Endothelial cell of umbilical vein (primary cell): Measurements from ENCODE around the gene DHRS1. TPM values are rescaled to one million over a fixed set of nuclear protein-coding genes. Genes with fewer than 3 reads are reported as not detected.

Experiments
- BruUV-seq: library from RNA; stranded (reverse); fragments of 400-500 nt; replicated peaks from 2 replicates; lab custom pipeline; 2021; lab: Mats Ljungman, UMichigan
- CTCF ChIA-PET: fragments of 300-600, 350-600 bp; sonication (Branson Sonifier 250); formaldehyde crosslinking; loops from one replicate; lab custom pipeline; 2021; ENCODE audit warnings: antibody characterized with exemption, inconsistent platforms; lab: Charles Lee
- POLR2A ChIA-PET: fragments of 300-600, 350-600 bp; sonication (Branson Sonifier 250); formaldehyde crosslinking; loops from one replicate; lab custom pipeline; 2021; ENCODE audit warnings: antibody characterized with exemption, inconsistent platforms; lab: Charles Lee
- DNase-seq: peaks from one replicate; pipeline ENCODE4 v3.0.0-alpha.2; 2011; ENCODE audit warnings: low read depth, low spot score
- FAIRE-seq: peaks from 2 replicates; lab custom pipeline; 2011; peaks lifted over from hg19 to GRCh38; lab: Jason Lieb, UNC
- H2AFZ ChIP-seq: 2 replicates; pipeline ENCODE4 v1.6.0; 2012; ENCODE audit warnings: low read depth, low read length, control low read depth, inconsistent platforms
- H3K27ac ChIP-seq: 2 replicates; pipeline ENCODE4 v1.5.1; 2011; ENCODE audit warnings: low read depth, mild to moderate bottlenecking, control low read depth, low read length, moderate library complexity; ENCODE audit not compliant: insufficient read depth
- H3K27me3 ChIP-seq, 2 experiments: 2 replicates each; pipeline versions ENCODE4 v1.6.0 to v1.6.1; 2011; ENCODE audit warnings: low read length in 2 of 2, mixed read lengths in 1 of 2; ENCODE audit not compliant: control insufficient read depth in 2 of 2, insufficient read depth in 2 of 2
- H3K36me3 ChIP-seq, 2 experiments: 2 replicates in 1 of 2; 3 replicates in 1 of 2; pipeline ENCODE4 v1.5.1; 2011; ENCODE audit warnings: low read length in 2 of 2, mild to moderate bottlenecking in 1 of 2, moderate library complexity in 1 of 2; ENCODE audit not compliant: control insufficient read depth in 2 of 2, insufficient read depth in 2 of 2; ENCODE audit errors: extremely low read depth in 1 of 2
- H3K4me1 ChIP-seq: 3 replicates; pipeline ENCODE4 v1.5.1; 2011; ENCODE audit warnings: mild to moderate bottlenecking, low read length; ENCODE audit not compliant: control insufficient read depth, insufficient read depth; ENCODE audit errors: extremely low read depth
- H3K4me2 ChIP-seq: 2 replicates; pipeline ENCODE4 v1.6.1; 2011; ENCODE audit warnings: low read length, control low read depth, mixed read lengths; ENCODE audit not compliant: insufficient read depth
- H3K4me3 ChIP-seq, 3 experiments: fragments of 200-600 bp in 1 of 3; sonication (generic), shearing (Covaris generic) in 1 of 3; replicated peaks in 1 of 3; 2 replicates each; pipeline ENCODE4 v1.5.1; 2011 to 2016; ENCODE audit warnings: control low read depth in 3 of 3, low read length in 3 of 3, mild to moderate bottlenecking in 2 of 3, inconsistent platforms in 1 of 3, low read depth in 1 of 3, moderate library complexity in 1 of 3; ENCODE audit not compliant: insufficient read depth in 1 of 3
- H3K79me2 ChIP-seq: 2 replicates; pipeline ENCODE4 v1.6.0; 2012; ENCODE audit warnings: low read length, inconsistent platforms; ENCODE audit not compliant: control insufficient read depth, insufficient read depth
- H3K9ac ChIP-seq: replicated peaks from 2 replicates; pipeline ENCODE3; 2011; ENCODE audit warnings: low read length, control low read depth; ENCODE audit not compliant: insufficient read depth; ENCODE audit errors: extremely low read depth
- H3K9me1 ChIP-seq: replicated peaks from 3 replicates; pipeline ENCODE4 v1.6.0; 2011; ENCODE audit warnings: mild to moderate bottlenecking, low read length; ENCODE audit not compliant: control insufficient read depth, insufficient read depth; ENCODE audit errors: extremely low read depth
- H3K9me3 ChIP-seq: replicated peaks from 2 replicates; pipeline ENCODE4 v1.5.1; 2012; ENCODE audit warnings: low read length, inconsistent platforms; ENCODE audit not compliant: control insufficient read depth, insufficient read depth
- H4K20me1 ChIP-seq: replicated peaks from 2 replicates; pipeline ENCODE3; 2011; ENCODE audit warnings: mild to moderate bottlenecking, low read length; ENCODE audit not compliant: control insufficient read depth, insufficient read depth; ENCODE audit errors: extremely low read depth
- CTCF ChIP-seq, 2 donors: IDR thresholded peaks; 1 replicate in 1 of 2; 2 replicates in 1 of 2; pipeline ENCODE4 v1.5.1; 2011; ENCODE audit warnings: low read length in 2 of 2, mild to moderate bottlenecking in 2 of 2, moderate library complexity in 2 of 2, control low read depth in 1 of 2, inconsistent platforms in 1 of 2, low read depth in 1 of 2; ENCODE audit not compliant: insufficient read depth in 1 of 2; ENCODE audit errors: extremely low read depth in 1 of 2
- EZH2 ChIP-seq: IDR thresholded peaks from 2 replicates; pipeline ENCODE4 v1.6.1; 2012; ENCODE audit warnings: borderline replicate concordance, low read depth, mild to moderate bottlenecking, moderate library complexity, low read length, inconsistent platforms; ENCODE audit not compliant: severe bottlenecking
- FOS ChIP-seq: IDR thresholded peaks from 2 replicates; pipeline ENCODE4 v1.6.1; 2011; ENCODE audit warnings: mild to moderate bottlenecking, low read length, moderate library complexity, borderline replicate concordance; ENCODE audit not compliant: insufficient read depth
- GATA2 ChIP-seq: IDR thresholded peaks from 2 replicates; pipeline ENCODE4 v1.7.0; 2011; ENCODE audit warnings: low read depth, mild to moderate bottlenecking, moderate library complexity, mixed read lengths, low read length; ENCODE audit not compliant: insufficient read length, insufficient read depth
- JUN ChIP-seq: IDR thresholded peaks from 2 replicates; pipeline ENCODE4 v1.6.1; 2011; ENCODE audit warnings: borderline replicate concordance, low read depth; ENCODE audit not compliant: insufficient read length, insufficient read depth
- MAX ChIP-seq: IDR thresholded peaks from 2 replicates; pipeline ENCODE4 v1.6.1; 2011; ENCODE audit not compliant: insufficient read depth, insufficient read length
- MYC ChIP-seq: IDR thresholded peaks from one replicate; pipeline ENCODE4 v1.6.1; 2011; ENCODE audit warnings: mild to moderate bottlenecking, low read depth, low read length
- POLR2A ChIP-seq: IDR thresholded peaks from 2 replicates; pipeline ENCODE4 v1.6.1; 2012; ENCODE audit warnings: low read depth, mild to moderate bottlenecking, control low read depth, low read length
- POLR2AphosphoS5 ChIP-seq: IDR thresholded peaks from 2 replicates; pipeline ENCODE4 v1.6.1; 2012; ENCODE audit warnings: low read depth, mild to moderate bottlenecking, control low read depth, low read length, moderate library complexity; ENCODE audit not compliant: insufficient read depth
- dilution Hi-C: fragments of 300-500 bp; cut with MboI; formaldehyde crosslinking; loops from one replicate; pipeline ENCODE4 v1.15.0; 2019; ENCODE audit warnings: low sequenced_read_pairs; ENCODE audit not compliant: extremely low pct_ligation_motif_present
- intact Hi-C: fragments of 100-400 bp; cut with micrococcal nuclease; formaldehyde crosslinking; loops from one replicate; pipeline ENCODE4 v1.10.0; 2022
- polyA plus RNA-seq, 4 experiments: library from polyadenylated mRNA; depleted of rRNA in 3 of 4; stranded (reverse) in 3 of 4; unstranded in 1 of 4; fragments of >200 nt; gene quantifications; 2 replicates each; pipeline versions ENCODE4 v1.2.1 to v1.2.3, GENCODE V29; 2011 to 2012; ENCODE audit warnings: missing spikeins in 1 of 4
- total RNA-seq: library from RNA; stranded (reverse); gene quantifications from 2 replicates; pipeline ENCODE4 v1.2.3, GENCODE V29; 2021

DHRS1 gene
- total and polyA plus RNA-seq, 2 donors (not counting 3 experiments of a cell fraction or from before 2014, with no cell fraction given): 18.0 to 69.5 TPM

GRCh38 chr14:24289649-24290280 is 9.8 kb downstream of the DHRS1 start:
- Histone ChIP-seq H3K4me2 (no peak overlapping the region), H3K9me3 (no peaks in the 10 kb centered on the region), H3K27me3 (no peaks in the 10 kb centered on the region), H2AFZ (no peak overlapping the region), H3K9me1 (no peaks in the 10 kb centered on the region), H3K9ac (no peak overlapping the region), H4K20me1 (no peaks in the 10 kb centered on the region), H3K4me3 (no peak overlapping the region), H3K79me2 (no peaks in the 10 kb centered on the region), H3K27ac (no peak overlapping the region), H3K4me1 (no peaks in the 10 kb centered on the region), H3K36me3 (peaks cover 0 to 14% of the 10 kb centered on the region in 2 experiments)
- BruUV-seq: no TSS peak
- no peak for DNase-seq
- dilution Hi-C loops: no loop called here
- no peak for FAIRE-seq
- ChIA-PET POLR2A (no interaction called here), CTCF (interaction anchor here (0.8 to 3.5 kb wide), 3 partner anchors 18 to 74 kb away, joined by 3 to 16 read pairs (median 5); partner anchors contain the start of genes CIDEB and MDP1)
- no peak for TF ChIP-seq POLR2A
- no peak for TF ChIP-seq MAX
- TF ChIP-seq MYC: no peak
- intact Hi-C loops: no loop called here

- dilution Hi-C loops: no loop called here
- no peaks in the 10 kb centered on the region for H3K4me1 ChIP-seq
- BruUV-seq: no TSS peak
- FAIRE-seq (no peak), DNase-seq (no peak)
- no peaks in the 10 kb centered on the region for H3K27me3 ChIP-seq
- no peak for TF ChIP-seq MAX
- TF ChIP-seq CTCF (IDR thresholded peaks at IDR 0.05; ENCODE audit: extremely low read depth in 1 of 2, insufficient read depth in 1 of 2, low read depth in 1 of 2, low read length in 2 of 2): no peak
- no peak for TF ChIP-seq MYC
- TF ChIP-seq EZH2: no peak
- TF ChIP-seq POLR2AphosphoS5: no peak
- no peak for TF ChIP-seq POLR2A
- no peak for TF ChIP-seq FOS
- no peak for TF ChIP-seq JUN
- no peak for TF ChIP-seq GATA2
- peaks cover 0 to 8% of the 10 kb centered on the region in 2 experiments for H3K36me3 ChIP-seq
- intact Hi-C loops: no loop called here
- H3K9ac ChIP-seq: no peak overlapping the region
- no peaks in the 10 kb centered on the region for H4K20me1 ChIP-seq
- H2AFZ ChIP-seq: no peak overlapping the region
- H3K4me3 ChIP-seq: no peak overlapping the region
- CTCF ChIA-PET: interaction anchor here (1.4 kb wide), 1 partner anchor 21 kb away, joined by 4 read pairs; the partner anchor contains the start of gene CIDEB
- POLR2A ChIA-PET: no interaction called here
- H3K9me1 ChIP-seq: no peaks in the 10 kb centered on the region
- no peaks in the 10 kb centered on the region for H3K9me3 ChIP-seq
- no peak overlapping the region for H3K4me2 ChIP-seq
- H3K79me2 ChIP-seq: no peaks in the 10 kb centered on the region
- H3K27ac ChIP-seq: no peak overlapping the region
Measured at GRCh38 chr14:24286996-24287395, 12.6 kb downstream of the DHRS1 start.
